GM15510 (cell line): ENCODE measurements around the gene SARDH.

Experiments used
- POLR2A ChIP-seq: IDR thresholded peaks from 3 replicates; pipeline ENCODE4 v1.6.1; 2011; ENCODE audit warnings: borderline replicate concordance; ENCODE audit not compliant: insufficient read length; ENCODE audit errors: extremely low read depth

SARDH gene

GRCh38 chr9:133779516-133780403 is 41.6 kb upstream of the SARDH start:
- no peak for TF ChIP-seq POLR2A

GRCh38 chr9:133779081-133779480 is 40.9 kb upstream of the SARDH start:
- TF ChIP-seq POLR2A, result no peak

- TF ChIP-seq POLR2A, result no peak
Measured at GRCh38 chr9:133778336-133779013, 40.3 kb upstream of the SARDH start.

- no peak for TF ChIP-seq POLR2A
Measured at GRCh38 chr9:133777871-133778270, 39.7 kb upstream of the SARDH start.

GRCh38 chr9:133777068-133777791 is 39.1 kb upstream of the SARDH start:
- no peak for TF ChIP-seq POLR2A

- TF ChIP-seq POLR2A, result no peak
Measured at GRCh38 chr9:133775951-133776905, 38.1 kb upstream of the SARDH start.

GRCh38 chr9:133775291-133775690 is 37.1 kb upstream of the SARDH start:
- TF ChIP-seq POLR2A, result no peak

GRCh38 chr9:133774799-133775198 is 36.6 kb upstream of the SARDH start:
- TF ChIP-seq POLR2A, result no peak

- TF ChIP-seq POLR2A, result no peak
Measured at GRCh38 chr9:133773889-133774655, 35.9 kb upstream of the SARDH start.

GRCh38 chr9:133772581-133772980 is 34.4 kb upstream of the SARDH start:
- TF ChIP-seq POLR2A, result no peak

- no peak for TF ChIP-seq POLR2A
Measured at GRCh38 chr9:133771486-133772482, 33.6 kb upstream of the SARDH start.

GRCh38 chr9:133770076-133770777 is 32.1 kb upstream of the SARDH start:
- TF ChIP-seq POLR2A, result no peak
